ENCODE data around the gene ZNF432.
A peak's percentile ranks its signal among the peaks of the same experiment; 100 is the strongest.
"Not testable (repeated sequence)": the region's sequence is repeated elsewhere in the genome, so short reads cannot be mapped to it uniquely, and the experiment has no call there.

Gene ZNF432

DNA sequence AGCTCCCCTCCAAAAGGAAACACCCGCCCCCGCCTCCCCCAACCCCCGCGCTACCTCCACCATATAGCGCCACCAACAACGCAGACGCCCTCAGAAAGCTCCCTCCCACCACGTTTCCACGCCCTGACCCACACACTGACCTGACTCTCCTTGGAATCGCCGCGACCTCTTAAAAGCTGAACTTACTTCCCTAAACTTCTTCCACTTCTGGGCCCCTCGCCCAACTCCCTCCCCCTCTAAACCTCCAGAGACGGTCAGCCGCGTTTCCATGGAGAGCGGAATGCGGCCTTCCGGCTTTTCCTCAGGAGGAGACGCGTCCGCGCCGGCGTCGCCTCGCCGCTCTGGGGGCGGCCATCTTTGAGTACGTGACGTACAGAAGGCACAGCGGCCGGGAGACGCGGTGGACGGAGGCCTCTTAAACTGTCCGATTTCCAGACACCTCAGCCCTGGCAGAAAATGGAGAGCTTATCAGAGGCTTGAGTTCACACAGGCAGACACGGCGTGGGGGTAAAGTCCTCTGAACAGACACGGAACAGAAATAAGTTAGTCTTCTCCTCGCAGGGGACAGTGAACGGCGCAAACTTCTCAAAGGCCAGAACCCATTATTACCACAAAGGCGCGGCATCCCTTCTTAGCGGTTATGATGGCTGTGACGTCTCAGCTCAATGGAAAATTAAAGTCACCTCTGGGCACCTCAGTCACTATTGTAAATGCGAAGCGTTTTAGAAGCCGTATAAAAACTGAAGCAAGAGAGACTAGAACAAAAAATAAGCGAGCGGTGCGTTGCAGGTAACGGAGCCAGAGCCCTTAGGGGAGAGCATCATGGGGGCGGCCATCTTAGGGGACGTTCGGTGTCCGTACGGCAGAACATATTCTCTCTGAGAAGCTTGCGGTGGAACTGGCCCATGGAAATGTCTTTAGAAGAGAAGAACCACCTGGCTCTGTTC is at the start of gene ZNF432:
Gene ZNF432, minus strand, starts transcription at position 284 of the 947 bp plus-strand sequence. CDS start 1,970 bp downstream, outside the sequence.
- DNase-seq: peak; percentile 73

DNA sequence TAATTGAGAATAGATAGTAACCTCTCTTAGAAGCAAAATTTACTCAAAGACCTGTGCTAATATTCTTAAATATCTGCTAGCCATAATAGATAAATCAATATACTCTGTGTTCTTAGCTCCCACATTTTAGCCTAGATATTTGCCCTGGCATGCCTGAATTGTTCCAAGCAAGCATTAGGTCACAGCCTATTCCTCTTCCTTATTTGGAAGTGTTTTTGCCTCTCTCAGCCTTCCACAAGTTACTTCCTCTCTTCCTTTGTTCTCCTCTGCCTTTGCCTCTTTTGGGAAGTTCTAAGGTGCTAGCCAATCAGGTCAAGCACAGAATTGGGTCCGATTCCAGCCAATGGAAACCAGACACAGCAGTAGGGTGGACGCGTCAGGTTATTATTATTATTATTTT is 47.8 kb upstream of the ZNF432 start:
- DNase-seq: not testable (repeated sequence)

DNA sequence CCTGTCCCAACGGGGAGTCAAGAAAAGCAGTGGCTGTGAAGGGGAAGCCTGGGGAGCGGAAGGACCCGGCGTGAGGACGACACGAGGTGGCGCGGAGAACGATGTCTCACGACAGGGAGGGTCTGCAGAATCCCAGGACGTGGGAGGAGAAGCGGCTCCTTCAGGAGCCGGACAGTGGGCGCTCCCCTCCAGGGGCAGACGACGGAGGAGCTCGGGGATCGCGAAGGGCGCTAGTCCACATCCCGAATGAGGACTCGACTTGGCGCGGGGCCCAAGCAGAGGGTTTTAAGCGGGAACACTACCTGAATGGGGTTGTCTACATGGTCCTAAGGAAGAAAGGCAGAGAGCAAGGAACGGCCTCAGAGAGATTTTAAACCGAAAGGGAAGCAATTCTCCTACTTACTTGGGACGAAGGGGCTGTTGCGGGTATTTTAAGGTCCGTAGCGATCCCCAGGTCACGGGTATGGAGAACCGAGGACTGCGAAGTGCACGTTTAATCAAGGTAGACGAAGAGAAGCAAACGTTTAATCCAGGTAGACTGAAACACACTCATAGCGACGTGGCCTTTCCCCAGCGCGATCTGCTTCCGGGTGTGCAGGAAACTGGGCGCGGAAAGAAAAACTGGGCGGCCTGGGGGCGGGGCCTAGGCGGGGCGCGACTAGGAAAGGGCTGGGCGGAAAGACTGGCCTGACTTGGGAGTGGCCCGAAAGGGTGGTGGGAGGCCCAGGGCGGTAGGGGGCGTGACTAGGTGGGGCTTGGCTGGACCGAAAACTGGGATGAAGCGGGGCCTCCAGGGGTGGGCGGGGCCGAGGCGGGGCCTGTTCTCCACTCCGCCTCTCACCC is 46.8 kb upstream of the ZNF432 start, which contains the start of gene ZNF841:
Gene ZNF841, minus strand, starts transcription at position 594 of the 843 bp plus-strand sequence. CDS start 10,964 bp downstream, outside the sequence.
- DNase-seq: peak; percentile 84

DNA sequence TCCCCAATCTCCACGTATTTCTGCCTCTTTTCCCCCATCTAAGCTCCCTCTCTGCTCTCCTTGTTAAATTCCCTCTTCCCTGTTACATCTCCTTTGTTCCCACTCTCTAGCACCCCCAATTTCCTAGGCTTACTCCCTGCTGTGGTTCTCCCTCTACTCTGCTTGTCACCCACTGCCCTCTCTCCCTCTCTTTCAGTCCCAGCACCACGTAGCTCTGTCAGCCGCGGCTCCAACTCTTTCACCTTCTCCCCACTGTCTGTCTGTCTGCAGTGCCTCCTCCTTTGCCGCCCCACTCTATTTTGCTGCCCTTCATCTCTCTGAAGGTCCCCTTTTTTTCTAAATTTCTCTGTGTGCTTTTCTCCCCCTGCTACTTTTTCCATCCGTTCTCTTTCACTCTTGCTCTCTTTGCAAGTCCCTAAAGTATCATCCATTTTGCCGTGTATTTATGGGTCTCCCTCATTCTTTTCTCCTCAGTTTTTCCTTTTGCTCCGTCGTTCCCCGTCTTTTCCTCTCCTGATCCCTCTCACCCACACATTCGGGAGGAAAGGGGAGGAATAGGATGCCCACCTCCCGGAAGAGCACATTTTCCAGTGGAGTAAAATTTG is 46.0 kb upstream of the ZNF432 start:
- no peak for DNase-seq

DNA sequence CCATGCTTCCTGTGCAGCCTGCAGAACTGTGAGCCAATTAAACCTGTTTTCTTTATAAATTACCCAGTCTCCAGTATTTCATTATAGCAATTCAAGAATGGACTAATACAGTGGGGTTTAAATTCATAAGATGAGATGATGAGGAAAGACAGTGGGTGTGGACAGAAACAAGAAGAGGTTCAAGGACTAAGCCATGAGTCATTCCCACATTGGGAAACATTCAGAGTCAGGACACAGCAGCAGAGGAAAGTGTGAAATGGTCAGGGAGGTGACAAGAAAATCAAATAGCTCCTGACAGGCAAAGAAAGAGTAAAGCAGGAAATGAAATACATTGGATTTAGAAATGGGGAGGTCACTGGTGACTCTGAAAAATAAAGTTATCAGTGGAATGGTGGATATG is 37.8 kb upstream of the ZNF432 start:
- no peak for DNase-seq

DNA sequence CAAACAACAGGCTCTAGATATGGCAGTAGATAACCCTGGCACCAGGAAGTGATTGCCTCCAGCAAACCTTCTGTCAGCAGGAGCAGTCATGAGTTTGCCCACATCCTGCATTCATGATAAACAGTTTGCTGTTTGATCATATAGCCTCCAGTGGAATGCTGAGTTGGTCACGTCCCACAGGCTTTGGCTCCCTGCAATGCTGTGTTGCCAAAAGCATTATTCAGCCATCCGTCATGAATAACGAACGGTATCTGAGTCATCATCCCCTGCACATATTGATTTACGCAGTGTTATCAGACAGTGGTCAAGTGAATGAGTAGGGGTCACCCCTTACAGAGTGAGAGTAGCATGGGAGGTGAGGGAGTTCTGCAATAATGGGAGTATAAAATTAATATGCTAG is 21.9 kb upstream of the ZNF432 start:
- DNase-seq: no peak

DNA sequence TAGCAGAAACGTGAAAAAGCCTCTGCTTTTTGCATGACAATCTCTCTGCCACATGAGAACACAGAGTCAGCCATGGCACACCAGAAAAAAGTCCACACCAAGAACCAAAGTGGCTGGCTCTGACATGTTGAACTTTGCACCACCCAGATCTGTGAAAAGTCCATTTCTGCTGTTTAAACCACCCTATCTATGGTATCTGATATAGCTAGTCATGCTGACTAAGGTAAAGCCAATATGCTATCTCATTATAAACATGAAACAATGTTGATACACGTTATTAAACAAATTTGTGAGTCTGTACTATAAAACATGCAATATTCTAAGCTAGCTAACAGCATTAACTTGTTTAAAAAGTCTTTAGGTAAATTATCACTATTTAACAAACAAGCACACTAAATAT is 21.0 kb upstream of the ZNF432 start:
- DNase-seq: no peak

DNA sequence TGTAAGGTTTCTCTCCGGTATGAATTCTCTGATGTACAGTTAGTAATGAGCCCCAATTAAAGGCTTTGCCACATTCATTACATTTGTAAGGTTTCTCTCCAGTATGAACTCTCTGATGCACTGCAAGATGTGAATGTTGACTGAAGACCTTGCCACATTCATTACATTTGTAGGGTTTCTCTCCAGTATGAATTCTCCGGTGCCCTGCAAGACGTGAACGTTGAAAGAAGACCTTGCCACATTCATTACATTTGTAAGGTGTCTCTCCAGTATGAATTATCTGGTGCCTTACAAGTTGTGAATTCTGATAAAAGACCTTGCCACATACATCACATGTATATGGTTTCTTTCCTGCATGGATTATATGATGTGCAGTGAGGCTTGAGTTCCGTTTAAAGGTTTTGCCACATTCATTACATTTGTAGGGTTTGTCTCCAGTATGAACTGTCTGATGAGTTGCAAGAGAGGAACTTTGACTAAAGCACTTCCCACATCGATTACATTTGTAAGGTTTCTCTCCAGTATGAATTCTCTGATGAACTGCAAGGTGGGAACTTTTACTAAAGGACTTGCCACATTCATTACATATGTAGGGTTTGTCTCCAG is 17.7 kb upstream of the ZNF432 start:
- no peak for DNase-seq

DNA sequence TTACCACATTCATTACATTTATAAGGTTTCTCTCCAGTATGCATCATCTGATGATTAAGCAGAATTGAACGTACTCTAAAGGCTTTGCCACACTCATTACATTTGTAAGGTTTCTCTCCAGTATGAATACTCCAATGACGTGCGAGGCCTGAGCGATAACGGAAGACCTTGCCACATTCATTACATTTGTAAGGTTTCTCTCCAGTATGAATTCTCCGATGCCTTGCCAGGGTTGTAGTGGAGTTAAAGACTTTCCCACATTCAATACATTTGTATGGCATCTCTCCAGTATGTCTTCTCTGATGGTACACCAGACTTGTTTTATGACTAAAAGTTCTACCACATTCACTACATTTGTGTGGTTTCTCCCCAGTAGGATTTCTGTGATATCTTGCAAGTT is 16.8 kb upstream of the ZNF432 start:
- DNase-seq: no peak

DNA sequence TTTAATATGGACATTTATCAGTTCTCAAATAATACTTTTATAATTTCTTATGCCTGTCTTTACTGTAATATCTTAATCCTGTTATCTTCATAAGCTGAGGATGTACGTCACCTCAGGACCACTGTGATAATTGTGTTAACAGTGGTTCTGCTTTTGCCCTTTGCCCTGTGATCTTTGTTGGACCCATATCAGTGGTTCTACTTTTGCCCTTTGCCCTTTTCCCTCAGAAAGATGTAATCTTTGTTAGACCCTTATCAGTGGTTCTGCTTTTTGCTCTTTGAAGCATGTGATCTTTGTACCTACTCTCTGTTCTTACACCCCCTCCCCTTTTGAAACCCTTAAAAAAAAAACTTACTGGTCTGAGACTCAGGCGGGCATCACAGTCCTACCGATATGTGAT is 7.8 kb upstream of the ZNF432 start:
- DNase-seq: not testable (repeated sequence)

DNA sequence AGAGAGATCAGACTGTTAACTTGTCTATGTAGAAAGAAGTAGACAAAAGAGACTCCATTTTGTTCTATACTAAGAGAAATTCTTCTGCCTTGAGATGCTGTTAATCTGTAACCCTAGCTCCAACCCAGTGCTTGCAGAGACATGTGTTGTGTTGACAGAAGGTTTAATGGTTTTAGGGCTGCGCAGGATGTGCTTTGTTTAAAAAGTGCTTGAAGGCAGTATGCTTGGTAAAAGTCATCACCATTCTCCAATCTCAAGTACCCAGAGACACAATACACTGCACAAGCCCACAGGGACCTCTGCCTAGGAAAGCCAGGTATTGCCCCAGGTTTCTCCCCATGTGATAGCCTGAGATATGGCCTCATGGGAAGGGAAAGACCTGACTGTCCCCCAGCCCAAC is 3.1 kb upstream of the ZNF432 start:
- DNase-seq: not testable (repeated sequence)

DNA sequence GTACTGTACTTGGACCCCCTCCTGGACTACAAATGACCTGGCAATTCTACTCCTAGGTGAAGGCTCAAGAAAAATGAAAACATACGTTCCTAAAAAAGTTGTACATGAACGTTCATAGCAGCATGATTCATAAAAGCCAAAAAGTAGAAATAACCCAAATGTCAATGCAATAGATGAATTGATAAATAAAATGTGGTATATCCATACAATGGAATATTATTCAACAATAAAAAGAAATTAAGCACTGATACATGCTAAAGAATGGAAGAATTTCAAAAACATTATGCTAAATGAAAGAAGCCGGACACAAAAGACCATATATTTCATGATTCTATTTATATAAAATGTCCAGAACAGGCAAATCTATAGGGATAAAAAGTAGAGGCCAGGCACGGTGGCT is 9.5 kb downstream of the ZNF432 start:
- DNase-seq: no peak

DNA sequence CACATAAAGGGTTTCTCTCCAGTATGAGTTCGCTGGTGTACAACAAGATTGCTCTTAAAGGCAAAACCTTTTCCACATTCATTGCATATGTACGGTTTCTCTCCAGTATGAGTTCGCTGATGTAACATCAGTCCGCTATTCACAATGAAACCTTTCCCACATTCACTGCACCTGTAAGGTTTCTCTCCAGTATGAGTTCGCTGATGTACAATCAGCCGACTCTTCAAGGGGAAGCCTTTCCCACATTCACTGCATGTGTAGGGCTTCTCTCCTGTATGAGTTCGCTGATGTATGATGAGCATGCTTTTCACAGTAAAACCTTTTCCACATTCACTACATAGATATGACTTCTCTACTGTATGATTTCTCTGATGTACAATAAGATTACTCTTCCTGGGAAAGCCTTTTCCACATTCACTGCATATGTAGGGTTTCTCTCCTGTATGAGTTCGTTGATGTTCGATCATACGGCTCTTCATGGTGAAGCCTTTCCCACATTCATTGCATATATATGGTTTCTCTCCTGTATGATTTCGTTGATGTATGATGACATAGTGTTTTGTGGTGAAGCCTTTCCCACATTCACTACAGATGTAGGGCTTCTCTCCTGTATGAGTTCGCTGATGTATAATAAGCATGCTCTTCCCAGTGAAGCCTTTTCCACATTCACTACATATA is 14.4 kb downstream of the ZNF432 start:
- DNase-seq: no peak

DNA sequence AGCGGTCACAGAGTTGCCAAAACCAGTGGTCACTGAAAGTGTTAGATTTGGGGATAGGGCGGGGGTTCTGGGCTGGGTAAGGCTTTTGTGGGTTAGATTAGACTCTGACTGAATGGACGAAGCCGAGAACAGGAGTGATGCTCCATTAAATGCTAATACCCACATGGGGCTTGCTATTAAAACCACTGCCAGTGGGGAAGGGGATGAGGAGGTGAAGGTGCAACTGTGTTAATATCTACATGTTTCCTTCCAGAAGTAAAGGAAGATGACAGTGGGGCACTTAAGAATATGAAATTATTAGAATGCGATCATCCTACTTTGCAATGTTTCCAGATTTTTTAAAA is 19.9 kb downstream of the ZNF432 start:
- DNase-seq: no peak

DNA sequence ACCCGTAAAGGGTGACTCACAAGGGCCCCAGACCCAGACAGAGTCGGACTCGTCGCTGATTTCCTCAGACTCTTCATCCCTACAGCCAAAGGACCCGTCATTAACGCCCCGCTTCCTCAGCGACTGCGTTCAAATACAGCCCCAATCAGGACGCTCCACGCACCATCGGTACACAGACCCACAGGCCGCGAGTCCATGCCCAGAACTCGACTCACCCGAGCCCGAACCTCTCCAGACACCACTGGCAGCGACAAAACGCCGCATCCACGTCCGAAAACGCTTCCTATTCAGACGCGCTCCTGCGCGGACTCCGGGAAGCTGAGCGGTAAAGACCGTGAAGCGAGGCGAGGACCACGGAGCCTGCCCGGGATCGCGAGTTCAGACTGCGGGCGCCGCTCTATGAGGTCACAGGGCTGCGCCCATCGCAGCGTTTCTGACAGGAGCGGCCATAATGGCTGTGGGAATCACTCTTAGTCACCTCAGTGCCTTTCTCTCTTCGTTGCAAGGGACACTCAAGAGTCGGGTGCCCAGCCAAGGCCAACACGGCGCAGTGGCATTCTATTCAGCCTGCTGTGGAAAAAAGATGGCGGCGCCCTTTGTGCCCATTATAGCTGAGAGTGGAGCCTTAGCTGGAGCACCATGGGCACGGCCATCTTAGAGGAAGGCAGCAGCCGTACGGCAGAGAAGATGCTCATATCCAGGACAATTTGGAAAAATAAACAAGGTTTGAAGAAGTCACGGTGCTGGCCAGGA is 20.4 kb downstream of the ZNF432 start, which contains the start of gene ZNF614:
Gene ZNF614, minus strand, starts transcription at position 353 of the 753 bp plus-strand sequence. CDS start 2,634 bp downstream, outside the sequence.
- DNase-seq: peak; percentile 80

DNA sequence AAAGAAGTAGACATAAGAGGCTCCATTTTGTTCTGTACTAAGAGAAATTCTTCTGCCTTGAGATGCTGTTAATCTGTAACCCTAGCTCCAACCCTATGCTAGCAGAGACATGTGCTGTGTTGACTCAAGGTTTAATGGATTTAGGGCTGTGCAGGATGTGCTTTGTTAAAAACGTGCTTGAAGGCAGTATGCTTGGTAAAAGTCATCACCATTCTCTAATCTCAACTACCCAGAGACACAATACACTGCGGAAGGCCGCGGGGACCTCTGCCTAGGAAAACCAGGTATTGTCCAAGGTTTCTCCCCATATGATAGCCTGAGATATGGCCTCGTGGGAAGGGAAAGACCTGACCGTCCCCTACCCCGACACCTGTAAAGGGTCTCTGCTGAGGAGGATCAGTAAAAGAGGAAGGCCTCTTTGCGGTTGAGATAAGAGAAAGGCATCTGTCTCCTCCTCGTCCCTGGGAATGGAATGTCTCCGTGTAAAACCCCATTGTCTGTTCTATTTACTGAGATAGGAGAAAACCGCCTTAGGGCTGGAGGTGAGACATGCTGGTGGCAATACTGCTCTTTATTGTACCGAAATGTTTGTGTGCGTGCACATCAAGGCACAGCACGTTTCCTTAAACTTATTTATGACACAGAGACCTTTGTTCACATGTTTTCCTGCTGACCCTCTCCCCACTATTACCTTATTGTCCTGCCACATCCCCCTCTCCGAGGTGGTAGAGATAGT is 22.2 kb downstream of the ZNF432 start:
- DNase-seq: not testable (repeated sequence)

DNA sequence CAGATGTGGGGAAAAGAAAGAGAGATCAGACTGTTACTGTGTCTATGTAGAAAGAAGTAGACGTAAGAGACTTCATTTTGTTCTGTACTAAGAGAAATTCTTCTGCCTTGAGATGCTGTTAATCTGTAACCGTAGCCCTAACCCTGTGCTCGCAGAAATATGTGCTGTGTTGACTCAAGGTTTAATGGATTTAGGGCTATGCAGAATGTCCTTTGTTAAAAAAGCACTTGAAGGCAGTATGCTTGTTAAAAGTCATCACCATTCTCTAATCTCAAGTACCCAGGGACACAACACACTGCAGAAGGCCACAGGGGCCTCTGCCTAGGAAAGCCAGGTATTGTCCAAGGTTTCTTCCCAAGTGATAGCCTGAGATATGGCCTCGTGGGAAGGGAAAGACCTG is 24.2 kb downstream of the ZNF432 start:
- not testable (repeated sequence) for DNase-seq

DNA sequence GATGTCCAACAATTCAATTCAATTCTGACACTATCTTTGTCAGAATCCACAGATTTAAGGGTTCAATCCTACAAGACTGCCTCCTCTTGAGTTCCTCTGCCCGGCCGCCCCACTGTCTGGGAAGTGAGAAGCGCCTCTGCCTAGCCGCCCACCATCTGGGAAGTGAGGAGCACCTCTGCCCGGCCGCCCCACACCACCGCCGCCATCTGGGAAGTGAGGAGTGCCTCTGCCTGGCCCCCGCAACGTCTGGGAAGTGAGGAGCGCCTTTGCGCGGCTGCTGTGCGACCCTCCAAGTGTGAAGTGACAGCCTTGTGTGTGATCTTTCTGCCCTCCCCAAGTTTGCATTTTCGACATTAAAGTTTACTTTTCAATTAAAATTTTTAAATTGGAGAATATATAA is 26.4 kb downstream of the ZNF432 start:
- no peak for DNase-seq

DNA sequence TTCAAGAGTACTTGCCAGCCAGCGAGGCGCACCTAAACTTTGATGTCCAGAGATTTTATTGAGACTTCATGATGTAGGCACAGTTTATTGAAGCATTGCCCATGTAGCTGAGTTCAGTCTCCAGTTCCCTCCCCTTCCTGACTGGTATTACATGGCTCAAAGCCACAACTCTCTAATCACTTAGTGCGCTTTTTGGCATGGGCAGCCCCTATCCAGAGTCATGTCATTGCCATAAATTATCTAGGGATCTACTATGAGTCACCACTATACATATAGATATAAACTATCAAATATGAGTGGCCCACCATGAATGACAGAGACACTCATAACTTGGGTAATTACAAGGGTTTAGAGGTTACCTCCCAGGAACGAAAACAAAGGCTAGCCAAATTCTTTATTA is 28.1 kb downstream of the ZNF432 start:
- no peak for DNase-seq

DNA sequence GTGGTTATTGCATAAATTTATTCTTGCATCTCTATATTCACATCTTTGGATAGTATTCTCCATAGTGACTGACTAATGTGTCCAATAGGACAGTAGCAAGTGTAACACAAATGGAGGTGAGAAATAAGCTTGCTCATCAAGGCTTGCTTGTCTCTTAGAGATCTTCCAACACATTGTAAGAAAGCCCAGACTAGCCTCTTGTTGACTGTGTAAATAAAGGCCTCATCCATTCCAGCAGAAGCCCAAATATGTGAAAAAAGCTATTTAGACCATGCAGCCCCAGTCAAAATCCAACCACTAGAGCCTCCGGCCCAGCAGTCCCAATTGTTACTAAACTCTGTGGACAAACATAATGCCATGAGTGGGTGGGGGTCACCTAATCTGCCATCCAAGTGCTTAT is 38.0 kb downstream of the ZNF432 start:
- DNase-seq: no peak

Data from cortex of kidney (tissue), 1 donor.